CD4-positive, alpha-beta T cell treated with Interleukin-6 at 100 ng/mL for 8 hours (primary cell): ENCODE results near the gene CDCA7L.
"Not testable (repeated sequence)": the region's sequence is repeated elsewhere in the genome, so short reads cannot be mapped to it uniquely, and the experiment has no call there.

ENCODE experiments used
- DNase-seq: peaks from one replicate; pipeline ENCODE4 v3.0.0-alpha.2; 2020; ENCODE audit warnings: mixed read lengths, low spot score

The CDCA7L gene

DNA sequence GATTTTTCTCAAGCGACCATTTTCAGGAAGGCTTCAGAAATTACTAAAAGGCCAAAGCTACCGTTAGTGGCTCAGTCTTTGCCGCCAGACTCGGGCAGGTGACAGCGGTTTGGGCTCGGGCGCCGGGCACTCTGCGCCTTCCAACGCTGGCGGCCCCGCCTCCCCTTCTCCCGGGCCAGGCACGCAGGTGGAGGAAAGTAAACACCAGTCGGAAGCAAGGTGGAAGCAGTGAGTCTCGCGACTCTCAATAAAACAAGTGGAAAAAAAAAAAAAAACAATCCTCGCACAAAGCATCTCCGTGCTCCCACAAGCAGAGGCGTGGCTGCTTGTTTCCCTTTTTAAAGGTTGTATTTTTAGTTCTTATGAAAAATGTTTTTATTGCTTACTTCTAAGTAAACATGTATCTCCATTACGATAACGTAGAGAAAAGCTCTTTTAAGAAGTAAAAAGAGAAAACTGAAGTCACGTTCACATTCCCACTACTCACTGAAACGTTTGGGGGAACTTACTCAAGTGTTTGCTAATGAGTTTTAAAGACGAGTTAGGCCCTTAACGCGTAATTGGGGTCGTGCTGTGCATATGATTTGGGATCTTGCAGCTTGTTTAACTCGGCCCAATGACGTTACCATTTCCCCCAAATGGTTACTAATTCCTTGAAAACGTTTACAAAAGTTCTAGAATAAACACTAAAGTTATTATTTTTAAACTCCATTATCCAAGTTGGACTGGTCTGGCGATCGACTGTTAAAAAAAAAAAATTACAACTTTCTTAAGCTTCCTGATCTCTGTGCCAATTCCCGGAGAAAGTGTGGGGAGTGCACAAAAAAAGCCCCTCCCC is 864 bp downstream of the CDCA7L start:
- peak; percentile 8 for DNase-seq

GRCh38 chr7:21943436-21943835 is 2.3 kb downstream of the CDCA7L start:
- DNase-seq, result no peak

DNA sequence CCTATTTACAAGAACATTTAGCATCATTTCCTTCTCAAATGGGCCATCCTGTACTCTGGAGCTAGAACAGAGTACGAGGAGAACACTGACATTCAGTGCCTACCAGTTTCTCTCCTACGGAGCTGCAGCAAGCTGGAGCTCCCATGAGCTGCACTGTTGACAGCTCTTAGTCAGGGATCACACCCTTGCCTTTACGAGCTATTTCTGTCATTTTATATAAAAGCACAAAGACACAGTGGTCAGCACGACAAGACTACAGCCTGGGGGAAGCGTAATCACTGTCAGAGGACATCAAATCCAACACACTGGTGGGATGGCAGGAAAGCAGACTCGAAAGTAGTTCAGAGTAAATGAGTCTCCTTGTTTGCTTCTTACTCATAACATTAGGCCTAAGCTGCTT is 2.7 kb downstream of the CDCA7L start:
- no peak for DNase-seq

DNA sequence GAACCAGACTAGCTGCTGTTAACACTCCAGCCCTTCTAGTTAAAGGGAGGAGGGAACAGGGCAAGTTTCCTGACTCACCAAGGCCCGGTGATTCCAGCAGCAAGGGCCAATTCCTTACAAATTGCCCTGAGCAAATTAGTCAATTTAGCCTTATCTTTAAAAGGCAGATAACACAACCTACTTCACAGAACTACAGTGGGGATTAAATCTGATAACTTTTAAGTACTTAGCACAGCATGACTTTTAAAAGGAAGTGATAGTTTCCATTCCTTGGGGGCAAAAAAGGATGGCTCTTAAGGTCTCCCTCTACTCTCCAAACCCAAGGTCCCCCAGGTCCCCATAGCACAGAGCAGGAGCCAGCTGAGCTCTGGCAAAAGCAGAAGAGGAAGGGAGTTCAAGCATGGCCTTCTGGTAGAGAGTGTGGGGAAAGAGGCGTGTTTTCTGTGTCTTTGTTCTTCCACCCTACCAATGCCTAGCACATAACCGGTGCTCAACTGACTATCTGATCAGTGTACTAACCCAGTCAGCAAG is 4.0 kb downstream of the CDCA7L start:
- DNase-seq, result no peak

- DNase-seq, result no peak
Measured at GRCh38 chr7:21939858-21940372, 5.8 kb downstream of the CDCA7L start.

- DNase-seq, result no peak
Measured at GRCh38 chr7:21939136-21939857, 6.4 kb downstream of the CDCA7L start.

- no peak for DNase-seq
Measured at GRCh38 chr7:21938463-21938862, 7.2 kb downstream of the CDCA7L start.

DNA sequence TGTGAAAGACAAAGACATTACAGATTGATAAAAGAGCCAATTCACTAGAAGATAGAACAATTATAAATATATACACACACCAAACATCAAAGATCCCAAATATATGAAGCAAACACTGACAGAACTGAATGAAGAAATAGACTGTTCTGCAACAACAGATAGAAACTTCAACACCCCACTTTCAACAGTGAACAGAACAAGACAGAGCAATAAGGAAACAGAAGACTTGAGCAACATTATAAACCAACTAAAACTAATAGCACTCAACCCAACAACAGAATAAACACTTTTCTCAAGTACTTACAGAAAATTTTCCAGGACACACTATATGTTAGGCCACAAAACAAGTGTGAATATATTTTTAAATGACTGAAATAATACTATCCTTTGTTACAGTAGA is 10.9 kb downstream of the CDCA7L start:
- no peak for DNase-seq

DNA sequence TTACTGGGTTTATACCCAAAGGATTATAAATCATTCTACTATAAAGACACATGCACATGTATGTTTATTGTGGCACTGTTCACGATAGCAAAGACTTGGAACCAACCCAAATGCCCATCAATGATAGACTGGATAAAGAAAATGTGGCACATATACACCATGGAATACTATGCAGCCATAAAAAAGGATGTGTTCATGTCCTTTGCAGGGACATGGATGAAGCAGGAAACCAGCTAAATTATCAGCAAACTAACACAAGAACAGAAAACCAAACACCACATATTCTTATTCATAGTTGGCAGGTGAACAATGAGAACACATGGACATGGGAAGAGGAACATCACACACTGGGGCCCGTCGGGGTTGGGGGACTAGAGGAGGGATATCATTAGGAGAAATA is 12.4 kb downstream of the CDCA7L start:
- not testable (repeated sequence) for DNase-seq

GRCh38 chr7:21927693-21928092 is 18.0 kb downstream of the CDCA7L start:
- DNase-seq, result no peak

GRCh38 chr7:21926448-21926847 is 19.3 kb downstream of the CDCA7L start:
- DNase-seq, result no peak

DNA sequence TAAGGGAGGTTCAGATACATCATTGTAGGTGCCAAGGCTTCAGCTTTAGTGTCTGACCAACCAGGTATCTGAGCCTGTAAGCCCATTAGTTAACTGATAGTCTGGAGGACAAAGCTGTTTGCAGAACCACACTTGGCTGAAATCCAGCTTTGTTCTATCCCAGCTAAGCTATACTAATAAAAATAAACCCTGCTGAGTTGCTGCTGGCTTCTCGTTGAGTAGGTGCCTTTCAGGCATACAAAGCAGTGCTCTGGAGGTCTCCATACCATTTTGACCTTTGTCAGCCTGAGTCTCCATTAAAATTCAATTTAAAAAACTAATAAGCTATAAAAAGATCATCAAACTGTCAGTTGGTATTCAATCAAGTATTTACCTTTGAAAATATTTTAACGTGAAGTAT is 22.0 kb downstream of the CDCA7L start:
- no peak for DNase-seq

GRCh38 chr7:21922605-21923004 is 23.1 kb downstream of the CDCA7L start:
- DNase-seq, result no peak

- no peak for DNase-seq
Measured at GRCh38 chr7:21920936-21921335, 24.8 kb downstream of the CDCA7L start.

- DNase-seq, result no peak
Measured at GRCh38 chr7:21918216-21918615, 27.5 kb downstream of the CDCA7L start.

DNA sequence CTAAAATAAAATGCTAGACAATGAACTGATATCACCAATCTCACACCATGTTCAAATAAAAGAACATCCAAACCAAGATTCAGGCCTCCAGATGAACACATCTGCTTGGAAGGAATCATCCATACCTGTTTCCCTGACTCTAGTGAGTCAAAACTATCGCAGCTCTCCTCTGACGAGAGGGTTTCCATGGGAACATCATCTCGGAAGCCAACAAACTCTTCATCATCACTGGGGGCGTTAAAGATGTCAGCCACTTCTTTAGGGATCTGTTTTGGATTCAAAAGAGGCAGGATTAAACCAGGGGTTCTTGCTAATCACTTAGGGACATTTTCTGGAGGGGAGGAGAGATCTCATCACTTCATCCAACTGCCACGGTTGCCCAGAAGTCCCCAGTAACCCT is 29.1 kb downstream of the CDCA7L start:
- no peak for DNase-seq

DNA sequence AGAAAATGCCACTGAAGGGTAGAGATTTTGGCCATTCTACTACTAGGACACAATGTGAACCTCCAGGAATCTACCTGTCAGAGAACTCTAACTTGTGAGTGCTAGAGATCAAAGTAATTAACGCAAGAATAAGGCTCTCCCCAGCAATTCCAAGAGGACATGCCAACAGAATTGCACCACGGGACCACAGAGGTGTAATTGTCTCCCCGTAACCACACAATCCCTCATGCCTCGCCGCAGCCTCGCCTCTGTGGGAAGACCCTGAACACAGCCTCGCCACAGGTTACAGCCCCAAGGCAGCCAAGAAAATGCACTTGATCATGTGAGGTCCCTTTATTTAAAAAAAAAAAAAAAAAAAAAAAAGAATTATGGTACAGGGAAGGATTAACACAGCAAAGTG is 29.5 kb downstream of the CDCA7L start:
- no peak for DNase-seq

DNA sequence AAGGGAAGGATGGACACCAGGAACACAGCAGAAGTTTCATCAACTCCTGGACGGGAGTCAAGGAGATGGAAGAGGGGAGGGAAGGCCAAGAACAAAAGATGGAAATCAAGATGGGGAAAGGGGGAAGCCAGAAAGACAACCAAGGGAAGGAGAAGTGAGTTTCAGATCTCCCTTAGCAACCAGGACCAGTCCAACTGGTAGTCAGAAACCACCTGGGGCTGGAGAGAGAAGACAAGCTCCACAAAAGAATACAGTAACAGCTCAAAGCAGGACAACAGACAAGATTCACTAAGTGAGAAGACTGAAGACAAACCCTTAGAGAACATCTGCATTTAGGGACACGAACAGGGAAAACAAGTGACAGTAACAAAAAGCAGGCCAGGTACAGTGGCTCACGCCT is 30.6 kb downstream of the CDCA7L start:
- no peak for DNase-seq

- no peak for DNase-seq
Measured at GRCh38 chr7:21914671-21915070, 31.0 kb downstream of the CDCA7L start.

- DNase-seq, result no peak
Measured at GRCh38 chr7:21912931-21913780, 32.5 kb downstream of the CDCA7L start.

DNA sequence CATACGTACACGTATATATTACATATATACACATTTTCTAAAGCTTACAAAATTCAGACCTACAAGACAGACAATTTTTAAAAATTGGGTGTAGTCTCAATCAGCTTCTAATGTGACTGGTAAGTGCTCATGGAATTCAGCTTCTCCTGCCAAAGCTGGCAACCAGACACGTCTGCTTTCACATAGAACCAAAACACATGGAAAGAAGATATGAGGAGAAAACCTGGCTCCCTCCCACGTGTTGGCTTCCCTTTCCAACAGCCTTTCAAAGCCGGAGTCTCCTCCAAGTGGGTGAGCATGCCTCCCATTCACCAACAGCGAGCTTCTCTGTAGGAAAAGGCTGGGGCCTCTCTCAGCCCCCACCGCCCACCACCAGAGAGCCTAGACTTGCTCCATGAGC is 33.4 kb downstream of the CDCA7L start:
- no peak for DNase-seq

DNA sequence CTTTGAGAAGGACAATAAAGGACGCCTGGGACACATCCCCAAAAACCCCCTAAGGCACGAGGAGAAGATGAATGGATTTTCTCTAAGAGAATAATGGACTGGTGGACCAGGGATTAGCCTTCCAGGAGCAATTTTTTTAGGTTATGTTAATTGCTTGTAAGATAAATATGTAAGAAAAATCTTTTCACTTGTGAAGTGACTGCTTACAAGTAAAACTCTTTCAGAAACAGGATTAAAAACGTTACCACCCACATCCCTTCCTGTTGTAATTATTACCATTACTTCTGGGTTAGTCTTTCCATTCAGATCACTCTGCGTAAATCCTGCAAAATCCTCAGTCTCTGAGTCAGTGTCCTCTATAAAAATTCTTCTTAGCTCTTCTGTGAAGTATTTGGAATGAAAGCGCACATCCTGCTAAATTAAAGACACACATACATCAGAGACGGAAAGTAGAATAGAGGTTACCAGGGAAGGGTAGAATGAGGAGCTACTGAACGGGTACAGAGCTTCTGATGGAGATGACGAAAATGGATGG is 34.3 kb downstream of the CDCA7L start:
- DNase-seq, result no peak
